Panc1 (cell line): ENCODE data around the gene PLEKHG4B.

ENCODE experiments used
- POLR2AphosphoS5 ChIP-seq: IDR thresholded peaks from 2 replicates; pipeline ENCODE4 v1.6.1; 2012; ENCODE audit warnings: mild to moderate bottlenecking, low read depth, low read length, moderate library complexity
- TF ChIP-seq, protein P1 (sequence below): fragments of 450-650 bp; IDR thresholded peaks from 2 replicates; pipeline ENCODE4 v1.5.1; 2017; ENCODE audit warnings: mild to moderate bottlenecking

DNA sequence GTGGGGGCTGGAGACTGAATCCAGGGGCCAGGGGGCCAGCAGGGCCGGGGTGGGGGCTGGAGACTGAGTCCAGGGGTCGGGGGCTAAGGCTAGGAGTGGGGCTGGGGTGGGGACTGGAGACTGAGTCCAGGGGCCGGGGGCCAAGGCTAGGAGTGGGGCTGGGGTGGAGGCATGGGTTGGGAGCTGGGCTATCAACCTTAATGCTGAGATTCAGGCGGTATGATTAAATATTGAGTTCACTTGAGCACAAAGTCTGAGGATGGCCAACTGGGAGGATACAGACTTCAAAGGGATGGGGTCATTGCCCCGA, 82.3 kb downstream of the PLEKHG4B start:
- TF ChIP-seq, protein P1, sequence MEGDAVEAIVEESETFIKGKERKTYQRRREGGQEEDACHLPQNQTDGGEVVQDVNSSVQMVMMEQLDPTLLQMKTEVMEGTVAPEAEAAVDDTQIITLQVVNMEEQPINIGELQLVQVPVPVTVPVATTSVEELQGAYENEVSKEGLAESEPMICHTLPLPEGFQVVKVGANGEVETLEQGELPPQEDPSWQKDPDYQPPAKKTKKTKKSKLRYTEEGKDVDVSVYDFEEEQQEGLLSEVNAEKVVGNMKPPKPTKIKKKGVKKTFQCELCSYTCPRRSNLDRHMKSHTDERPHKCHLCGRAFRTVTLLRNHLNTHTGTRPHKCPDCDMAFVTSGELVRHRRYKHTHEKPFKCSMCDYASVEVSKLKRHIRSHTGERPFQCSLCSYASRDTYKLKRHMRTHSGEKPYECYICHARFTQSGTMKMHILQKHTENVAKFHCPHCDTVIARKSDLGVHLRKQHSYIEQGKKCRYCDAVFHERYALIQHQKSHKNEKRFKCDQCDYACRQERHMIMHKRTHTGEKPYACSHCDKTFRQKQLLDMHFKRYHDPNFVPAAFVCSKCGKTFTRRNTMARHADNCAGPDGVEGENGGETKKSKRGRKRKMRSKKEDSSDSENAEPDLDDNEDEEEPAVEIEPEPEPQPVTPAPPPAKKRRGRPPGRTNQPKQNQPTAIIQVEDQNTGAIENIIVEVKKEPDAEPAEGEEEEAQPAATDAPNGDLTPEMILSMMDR, result no peak
- TF ChIP-seq POLR2AphosphoS5, result no peak
